Measurements from ENCODE around the gene TMCO5A. TPM values are rescaled to one million over a fixed set of nuclear protein-coding genes. Genes with fewer than 3 reads are reported as not detected.
"Not testable (repeated sequence)": the region's sequence is repeated elsewhere in the genome, so short reads cannot be mapped to it uniquely, and the experiment has no call there.

TMCO5A gene
- total and polyA plus RNA-seq, 2 of the 13 experiments (the other 11 are each of a cell fraction or from before 2014, with no cell fraction given): not detected

GRCh38 chr15:37960742-37961141 lies 26.3 kb downstream of the TMCO5A start:
- FAIRE-seq; H3K4me1 ChIP-seq (ENCODE audit: insufficient read depth, low read length); in situ Hi-C loops (cut with HindIII; ENCODE audit: extremely low pct_ligation_motif_present, low pct_unique_long_range_greater_than_20kb); H3K79me2 ChIP-seq (ENCODE audit: insufficient read depth, low read length); DNase-seq (ENCODE audit: low spot score); intact Hi-C loops (cut with micrococcal nuclease; ENCODE audit: unreplicated experiment); H3K27me3 ChIP-seq (ENCODE audit: control insufficient read depth in 1 of 2, insufficient read depth in 2 of 2, low read length in 2 of 2); H3K9me3 ChIP-seq (ENCODE audit: low read length); H3K4me2 ChIP-seq (ENCODE audit: low read depth, low read length); BruUV-seq (replicated peaks); H3K27ac ChIP-seq (ENCODE audit: extremely low read length, insufficient read depth, low read length); H2AFZ ChIP-seq (ENCODE audit: low read length); H4K20me1 ChIP-seq (ENCODE audit: insufficient read depth, low read length); H3K9ac ChIP-seq (ENCODE audit: insufficient read depth, low read depth, low read length); H3K36me3 ChIP-seq (replicated peaks in 1 of 2; ENCODE audit: control insufficient read depth in 1 of 2, insufficient read depth in 2 of 2, low read length in 2 of 2); H3K4me3 ChIP-seq (replicated peaks in 1 of 3; ENCODE audit: insufficient read depth in 1 of 3, low read depth in 2 of 3, low read length in 3 of 3); CTCF ChIA-PET (ENCODE audit: low intra/inter-chr PET ratio, low total read pairs); POLR2A ChIA-PET; ATAC-seq: not testable (repeated sequence)
- WGBS (ENCODE audit: low lambda C conversion rate): 0% methylated on average over 1 of the region's 1 CpG

- FAIRE-seq (no peak), ATAC-seq (no peak), DNase-seq (ENCODE audit: low spot score) (no peak)
- no peak for TF ChIP-seq ZNF891 (CRISPR knock-in tag; IDR thresholded peaks at IDR 0.05)
- TF ChIP-seq NCOR1 (IDR thresholded peaks at IDR 0.05; ENCODE audit: borderline replicate concordance, low read length): no peak
- no peak for TF ChIP-seq REXO4 (CRISPR knock-in tag; IDR thresholded peaks at IDR 0.05; ENCODE audit: borderline replicate concordance)
- TF ChIP-seq MYNN (CRISPR knock-in tag; IDR thresholded peaks at IDR 0.05; ENCODE audit: low read depth): no peak
- TF ChIP-seq FOXJ3 (CRISPR knock-in tag; IDR thresholded peaks at IDR 0.05; ENCODE audit: borderline replicate concordance): no peak
- TF ChIP-seq KAT2B (IDR thresholded peaks at IDR 0.05; ENCODE audit: borderline replicate concordance, low read depth, low read length): no peak
- TF ChIP-seq, protein P1, sequence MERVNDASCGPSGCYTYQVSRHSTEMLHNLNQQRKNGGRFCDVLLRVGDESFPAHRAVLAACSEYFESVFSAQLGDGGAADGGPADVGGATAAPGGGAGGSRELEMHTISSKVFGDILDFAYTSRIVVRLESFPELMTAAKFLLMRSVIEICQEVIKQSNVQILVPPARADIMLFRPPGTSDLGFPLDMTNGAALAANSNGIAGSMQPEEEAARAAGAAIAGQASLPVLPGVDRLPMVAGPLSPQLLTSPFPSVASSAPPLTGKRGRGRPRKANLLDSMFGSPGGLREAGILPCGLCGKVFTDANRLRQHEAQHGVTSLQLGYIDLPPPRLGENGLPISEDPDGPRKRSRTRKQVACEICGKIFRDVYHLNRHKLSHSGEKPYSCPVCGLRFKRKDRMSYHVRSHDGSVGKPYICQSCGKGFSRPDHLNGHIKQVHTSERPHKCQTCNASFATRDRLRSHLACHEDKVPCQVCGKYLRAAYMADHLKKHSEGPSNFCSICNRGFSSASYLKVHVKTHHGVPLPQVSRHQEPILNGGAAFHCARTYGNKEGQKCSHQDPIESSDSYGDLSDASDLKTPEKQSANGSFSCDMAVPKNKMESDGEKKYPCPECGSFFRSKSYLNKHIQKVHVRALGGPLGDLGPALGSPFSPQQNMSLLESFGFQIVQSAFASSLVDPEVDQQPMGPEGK (CRISPR knock-in tag; IDR thresholded peaks at IDR 0.05): no peak
- TF ChIP-seq BRCA1 (CRISPR knock-in tag; IDR thresholded peaks at IDR 0.05): no peak
- no peak for TF ChIP-seq JDP2 (CRISPR knock-in tag; IDR thresholded peaks at IDR 0.05; ENCODE audit: borderline replicate concordance)
- TF ChIP-seq, protein P2, sequence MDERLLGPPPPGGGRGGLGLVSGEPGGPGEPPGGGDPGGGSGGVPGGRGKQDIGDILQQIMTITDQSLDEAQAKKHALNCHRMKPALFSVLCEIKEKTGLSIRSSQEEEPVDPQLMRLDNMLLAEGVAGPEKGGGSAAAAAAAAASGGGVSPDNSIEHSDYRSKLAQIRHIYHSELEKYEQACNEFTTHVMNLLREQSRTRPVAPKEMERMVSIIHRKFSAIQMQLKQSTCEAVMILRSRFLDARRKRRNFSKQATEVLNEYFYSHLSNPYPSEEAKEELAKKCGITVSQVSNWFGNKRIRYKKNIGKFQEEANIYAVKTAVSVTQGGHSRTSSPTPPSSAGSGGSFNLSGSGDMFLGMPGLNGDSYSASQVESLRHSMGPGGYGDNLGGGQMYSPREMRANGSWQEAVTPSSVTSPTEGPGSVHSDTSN (CRISPR knock-in tag; IDR thresholded peaks at IDR 0.05): no peak
- no peak for TF ChIP-seq ZNF691 (CRISPR knock-in tag; IDR thresholded peaks at IDR 0.05; ENCODE audit: borderline replicate concordance, low read depth)
- no peak for TF ChIP-seq ATF7-NPFF (CRISPR knock-in tag; IDR thresholded peaks at IDR 0.05; ENCODE audit: low read depth)
- no peak for TF ChIP-seq TEAD2 (CRISPR knock-in tag; IDR thresholded peaks at IDR 0.05)
- TF ChIP-seq SP2 (CRISPR knock-in tag; IDR thresholded peaks at IDR 0.05): no peak
- no peak for TF ChIP-seq MED1 (CRISPR knock-in tag; IDR thresholded peaks at IDR 0.05)
- WGBS (ENCODE audit: low lambda C conversion rate): 0% methylated on average over 1 of the region's 1 CpG
- Histone ChIP-seq H3K27ac (ENCODE audit: extremely low read length, insufficient read depth, low read length) (no peak overlapping the region), H3K4me1 (ENCODE audit: insufficient read depth, low read length) (no peaks in the 10 kb centered on the region), H2AFZ (ENCODE audit: low read length) (no peak overlapping the region), H3K4me3 (replicated peaks in 1 of 3; ENCODE audit: insufficient read depth in 1 of 3, low read depth in 2 of 3, low read length in 3 of 3) (no peak overlapping the region), H3K27me3 (ENCODE audit: control insufficient read depth in 1 of 2, insufficient read depth in 2 of 2, low read length in 2 of 2) (no peaks in the 10 kb centered on the region), H3K9ac (ENCODE audit: insufficient read depth, low read depth, low read length) (no peak overlapping the region), H3K36me3 (replicated peaks in 1 of 2; ENCODE audit: control insufficient read depth in 1 of 2, insufficient read depth in 2 of 2, low read length in 2 of 2) (no peaks in the 10 kb centered on the region), H3K79me2 (ENCODE audit: insufficient read depth, low read length) (no peaks in the 10 kb centered on the region), H4K20me1 (ENCODE audit: insufficient read depth, low read length) (no peaks in the 10 kb centered on the region), H3K9me3 (ENCODE audit: low read length) (no peaks in the 10 kb centered on the region), H3K4me2 (ENCODE audit: low read depth, low read length) (no peak overlapping the region)
- no TSS peak for BruUV-seq (replicated peaks)
- ChIA-PET POLR2A (no interaction called here), CTCF (ENCODE audit: low intra/inter-chr PET ratio, low total read pairs) (no interaction called here)
- intact Hi-C loops (cut with micrococcal nuclease; ENCODE audit: unreplicated experiment): no loop called here
- in situ Hi-C loops (cut with HindIII; ENCODE audit: extremely low pct_ligation_motif_present, low pct_unique_long_range_greater_than_20kb): no loop called here
These were observed 33.3 kb downstream of the TMCO5A start for GRCh38 chr15:37967788-37968187.
